Coronary artery (tissue), 2 donors: Measurements from ENCODE around the gene PTGIS.

Source experiments
- DNase-seq: peaks from one replicate; pipeline ENCODE4 v3.0.0-alpha.2; 2017; ENCODE audit warnings: low spot score
- H3K27ac ChIP-seq, 2 donors: fragments of 200-600 bp; sonication (generic); one replicate each; pipeline ENCODE4 v1.5.1; 2016 to 2019
- H3K4me3 ChIP-seq: fragments of 200-600 bp; sonication (generic); 2 replicates; pipeline ENCODE4 v1.5.1; 2016; ENCODE audit warnings: mild to moderate bottlenecking, moderate library complexity
- TF ChIP-seq, protein P1 (sequence below): fragments of 200-600 bp; sonication (generic); IDR thresholded peaks from one replicate; pipeline ENCODE4 v1.5.1; 2019; ENCODE audit warnings: antibody characterized with exemption

The PTGIS gene

DNA sequence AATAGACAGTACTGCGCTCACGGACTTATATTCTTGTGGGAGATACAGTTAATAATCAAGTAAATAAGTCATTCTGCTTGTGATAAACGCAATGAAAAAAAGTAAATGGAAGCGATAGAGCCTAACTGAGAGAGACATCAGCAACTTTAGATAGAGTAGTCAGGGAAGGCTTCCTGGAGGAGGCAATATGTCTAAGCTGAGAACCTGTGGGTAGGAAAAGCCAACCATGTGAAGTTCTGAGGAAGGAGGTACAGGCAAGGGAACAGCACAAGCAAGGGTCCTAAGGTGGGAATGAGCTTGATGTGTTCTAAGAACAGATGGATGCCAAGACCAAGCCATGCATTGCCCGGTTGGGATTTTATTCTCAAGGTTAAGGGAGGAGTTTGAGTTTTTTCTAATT, 78.2 kb downstream of the PTGIS start:
- DNase-seq: no peak
- TF ChIP-seq, protein P1, sequence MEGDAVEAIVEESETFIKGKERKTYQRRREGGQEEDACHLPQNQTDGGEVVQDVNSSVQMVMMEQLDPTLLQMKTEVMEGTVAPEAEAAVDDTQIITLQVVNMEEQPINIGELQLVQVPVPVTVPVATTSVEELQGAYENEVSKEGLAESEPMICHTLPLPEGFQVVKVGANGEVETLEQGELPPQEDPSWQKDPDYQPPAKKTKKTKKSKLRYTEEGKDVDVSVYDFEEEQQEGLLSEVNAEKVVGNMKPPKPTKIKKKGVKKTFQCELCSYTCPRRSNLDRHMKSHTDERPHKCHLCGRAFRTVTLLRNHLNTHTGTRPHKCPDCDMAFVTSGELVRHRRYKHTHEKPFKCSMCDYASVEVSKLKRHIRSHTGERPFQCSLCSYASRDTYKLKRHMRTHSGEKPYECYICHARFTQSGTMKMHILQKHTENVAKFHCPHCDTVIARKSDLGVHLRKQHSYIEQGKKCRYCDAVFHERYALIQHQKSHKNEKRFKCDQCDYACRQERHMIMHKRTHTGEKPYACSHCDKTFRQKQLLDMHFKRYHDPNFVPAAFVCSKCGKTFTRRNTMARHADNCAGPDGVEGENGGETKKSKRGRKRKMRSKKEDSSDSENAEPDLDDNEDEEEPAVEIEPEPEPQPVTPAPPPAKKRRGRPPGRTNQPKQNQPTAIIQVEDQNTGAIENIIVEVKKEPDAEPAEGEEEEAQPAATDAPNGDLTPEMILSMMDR: no peak
- H3K27ac ChIP-seq: no peak overlapping the region
- no peak overlapping the region for H3K4me3 ChIP-seq

DNA sequence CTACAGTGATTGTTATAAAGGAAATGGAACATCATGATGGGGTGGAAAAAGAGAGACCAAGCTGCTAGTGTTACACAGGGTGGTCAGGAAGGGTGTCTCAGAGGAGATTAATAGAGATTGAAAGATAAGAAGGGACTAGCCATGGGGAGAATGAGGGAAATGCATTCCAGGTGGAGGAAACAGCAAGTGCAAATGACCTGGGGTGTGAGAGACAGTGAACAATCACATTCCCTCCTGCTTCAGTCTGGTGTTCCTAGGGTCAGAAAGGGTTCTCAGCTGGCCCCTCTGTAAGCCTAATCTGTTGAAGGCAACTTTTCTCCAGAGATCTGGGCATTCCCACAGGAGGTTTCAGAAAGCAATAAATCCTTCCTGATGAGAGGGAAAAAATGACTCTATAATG, 81.9 kb downstream of the PTGIS start:
- TF ChIP-seq, protein P1: no peak
- no peak for DNase-seq
- Histone ChIP-seq H3K4me3 (no peak overlapping the region), H3K27ac (no peak overlapping the region)

DNA sequence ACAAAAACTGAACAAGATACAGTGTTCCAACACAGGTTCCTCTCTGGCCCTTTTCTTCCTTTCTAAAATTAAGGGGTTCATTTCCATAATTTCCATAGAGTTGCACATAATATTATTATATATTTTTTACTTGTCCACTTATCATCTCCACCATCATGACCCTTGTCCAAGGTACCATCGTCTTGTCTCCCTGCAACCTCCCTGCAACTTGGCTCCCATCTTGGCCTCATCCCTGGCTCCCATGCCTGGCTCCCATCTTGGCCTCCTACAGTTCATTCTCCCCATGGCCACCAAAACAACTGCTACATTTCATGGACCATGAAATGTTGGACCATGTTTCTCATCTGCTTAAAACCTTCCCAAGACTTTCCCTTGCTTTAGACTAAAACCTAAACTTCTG, 82.4 kb downstream of the PTGIS start:
- no peak for DNase-seq
- H3K27ac ChIP-seq: no peak overlapping the region
- H3K4me3 ChIP-seq: no peak overlapping the region
- TF ChIP-seq, protein P1: no peak

DNA sequence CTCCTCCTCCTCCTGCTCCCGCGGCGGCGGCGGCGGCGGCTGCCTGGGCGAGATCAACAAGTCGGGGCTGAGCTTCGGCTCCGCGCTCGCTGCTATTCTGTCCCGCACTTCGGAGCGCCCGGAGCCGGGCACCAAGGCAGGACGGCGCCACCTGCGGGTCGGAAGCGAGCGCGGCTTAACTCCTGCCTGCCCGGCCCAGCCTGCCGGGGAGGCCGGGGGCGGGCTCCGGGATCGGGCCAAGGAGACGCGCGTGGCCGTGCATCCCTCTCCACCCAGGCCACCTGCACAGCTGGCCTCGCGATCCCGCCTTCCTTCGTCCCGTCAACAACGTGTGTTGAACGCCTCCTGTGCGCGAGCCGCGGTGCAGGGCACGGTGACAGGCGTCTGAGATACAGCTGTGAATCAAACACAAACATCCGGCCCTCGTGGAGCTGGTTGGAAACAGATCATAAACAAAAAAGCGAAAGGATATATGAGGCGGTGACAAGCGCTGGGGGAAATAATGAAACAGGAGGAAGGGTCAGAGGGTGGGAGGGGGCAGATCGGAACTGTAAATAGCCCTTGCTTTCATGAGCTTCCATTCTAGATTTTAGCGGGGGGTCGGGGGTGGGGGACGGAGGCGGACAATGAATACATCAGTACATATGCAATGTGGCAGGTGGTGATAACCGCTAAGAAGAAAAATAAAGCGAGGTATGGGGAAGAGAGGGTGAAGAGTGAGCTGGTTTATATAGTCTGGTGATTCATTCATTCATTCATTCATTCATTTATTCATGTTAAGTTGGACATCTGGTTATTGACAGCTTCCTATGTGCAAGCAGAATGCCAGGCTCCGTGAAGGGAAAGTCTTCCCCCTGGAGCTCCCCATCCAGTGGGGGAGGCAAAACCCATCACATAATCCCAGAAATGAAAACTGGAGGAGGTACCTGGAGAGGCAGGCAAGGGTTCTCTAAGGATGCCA, 83.5 kb downstream of the PTGIS start:
- peak overlapping the region; percentile 71 for H3K4me3 ChIP-seq
- H3K27ac ChIP-seq: peak overlapping the region in 1 of 2 donors; percentile 5
- TF ChIP-seq, protein P1: peak; percentile 75
- peak; percentile 79 for DNase-seq

DNA sequence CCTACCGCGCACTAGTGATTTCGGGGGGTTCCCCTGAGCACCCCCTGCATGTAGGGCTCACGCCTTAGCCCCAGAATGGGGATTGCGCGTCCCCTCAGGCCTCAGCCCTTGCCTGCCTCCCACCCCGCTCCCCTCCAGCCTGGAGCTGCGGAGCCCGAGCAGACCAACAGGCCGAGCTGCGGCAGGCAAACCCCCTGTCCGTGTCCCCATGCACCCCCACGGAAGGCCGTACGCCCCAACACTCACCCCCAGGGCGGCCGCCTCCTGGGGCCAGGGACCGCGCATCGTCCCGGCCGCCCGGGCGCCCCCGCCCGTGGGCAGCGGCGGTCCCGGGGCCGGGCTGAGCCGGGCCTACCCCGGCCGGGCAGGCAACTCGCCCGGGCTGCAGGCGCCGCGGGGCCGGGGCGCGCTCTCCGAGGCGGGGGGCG, 84.2 kb downstream of the PTGIS start:
- Histone ChIP-seq H3K4me3 (peak overlapping the region; percentile 71), H3K27ac (peak overlapping the region in 1 of 2 donors; percentile 5)
- TF ChIP-seq, protein P1: no peak
- no peak for DNase-seq

DNA sequence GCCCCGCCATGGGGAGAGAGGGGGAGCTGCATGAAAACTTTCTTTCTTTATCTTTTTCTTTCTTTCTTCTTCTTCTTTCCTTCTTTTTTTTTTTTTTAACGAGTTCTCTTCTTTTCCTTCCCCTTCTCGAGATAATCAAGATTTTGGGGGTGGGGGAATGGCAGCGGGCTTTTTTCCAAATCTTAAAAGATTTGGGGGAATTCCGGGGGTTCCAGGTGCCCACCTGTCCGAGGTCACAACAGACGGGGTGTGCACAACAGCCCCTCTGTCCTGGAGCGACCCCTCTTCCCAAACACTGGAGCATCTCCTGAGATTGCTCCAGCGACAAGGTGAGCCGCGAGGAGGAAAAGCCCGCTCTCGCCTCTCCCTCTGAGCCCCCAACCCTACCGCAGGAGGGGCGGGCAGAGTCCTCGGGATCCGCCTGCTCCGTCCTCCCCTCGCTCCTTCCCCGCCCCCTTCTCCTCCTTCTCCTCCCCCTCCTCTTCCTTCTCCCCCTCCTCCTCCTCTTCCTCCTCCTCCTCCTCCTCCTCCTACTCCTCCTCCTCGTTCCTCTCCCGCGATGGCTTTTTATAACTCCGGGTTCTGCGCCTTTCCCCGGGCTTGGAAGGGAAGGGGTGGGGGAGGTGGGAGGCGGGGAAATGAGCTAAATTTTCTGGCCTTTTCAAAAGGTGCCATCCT, 84.8 kb downstream of the PTGIS start:
- Histone ChIP-seq H3K4me3 (peak overlapping the region; percentile 71), H3K27ac (no peak overlapping the region)
- no peak for DNase-seq
- TF ChIP-seq, protein P1: no peak
